NCI-H460 (cell line): Measurements from ENCODE around the gene LYPD6B. TPM values are rescaled to one million over a fixed set of nuclear protein-coding genes. Genes with fewer than 3 reads are reported as not detected.

Experiments used
- DNase-seq: peaks from one replicate; pipeline ENCODE4 v3.0.0-alpha.2; 2016; ENCODE audit warnings: low read depth; ENCODE audit errors: extremely low read depth
- total RNA-seq: library from RNA; depleted of rRNA; stranded (reverse); fragments of >200 nt; shearing (Covaris generic); gene quantifications from 2 replicates; pipeline ENCODE4 v1.2.3, GENCODE V29; 2014

Gene LYPD6B
- total RNA-seq, 1 experiment from 2014 or later, result 0.20 TPM

DNA sequence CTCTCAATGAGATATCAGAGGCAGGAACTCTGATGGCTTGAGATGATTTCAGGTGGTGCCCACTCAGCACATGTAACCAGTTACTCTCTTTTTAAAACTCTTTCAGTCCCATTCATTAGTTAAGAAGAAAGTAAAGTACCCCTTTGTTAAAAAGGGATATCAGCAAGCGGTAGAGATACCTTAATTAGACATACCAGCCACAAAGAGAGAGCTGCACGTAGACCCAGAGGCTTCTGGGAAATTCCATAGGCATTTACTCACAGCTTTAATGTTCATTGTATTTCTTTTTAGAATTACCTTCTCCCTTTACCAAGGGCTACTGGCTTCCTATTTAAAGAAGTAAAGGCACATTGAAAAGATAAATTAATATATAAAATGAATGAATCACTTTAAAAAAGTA lies 63.3 kb downstream of the LYPD6B start:
- DNase-seq, result no peak

DNA sequence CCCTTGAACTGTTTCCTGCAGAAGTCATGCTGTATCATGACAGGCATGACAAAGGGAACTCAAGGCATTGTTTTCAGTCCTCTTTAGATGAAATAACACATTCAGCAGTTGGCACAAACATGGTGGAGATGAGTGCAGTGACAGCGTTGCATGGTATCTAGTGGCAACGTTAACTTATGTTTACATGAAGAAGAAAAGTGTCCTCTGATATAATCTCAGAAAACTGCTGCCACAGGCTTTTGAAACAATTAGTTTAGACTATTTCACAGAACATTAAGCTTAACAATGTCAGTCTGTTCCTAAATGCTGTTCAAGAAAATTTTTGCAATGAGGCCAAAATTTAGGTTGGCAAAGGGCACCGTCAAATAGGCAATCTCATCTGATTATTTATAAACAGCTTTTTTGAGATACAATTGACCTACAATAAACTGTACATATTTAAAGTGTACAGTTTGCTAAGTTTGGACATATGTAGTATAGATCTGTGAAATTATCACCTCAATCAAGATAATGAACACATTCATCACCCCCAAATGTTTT lies 64.7 kb downstream of the LYPD6B start:
- no peak for DNase-seq

DNA sequence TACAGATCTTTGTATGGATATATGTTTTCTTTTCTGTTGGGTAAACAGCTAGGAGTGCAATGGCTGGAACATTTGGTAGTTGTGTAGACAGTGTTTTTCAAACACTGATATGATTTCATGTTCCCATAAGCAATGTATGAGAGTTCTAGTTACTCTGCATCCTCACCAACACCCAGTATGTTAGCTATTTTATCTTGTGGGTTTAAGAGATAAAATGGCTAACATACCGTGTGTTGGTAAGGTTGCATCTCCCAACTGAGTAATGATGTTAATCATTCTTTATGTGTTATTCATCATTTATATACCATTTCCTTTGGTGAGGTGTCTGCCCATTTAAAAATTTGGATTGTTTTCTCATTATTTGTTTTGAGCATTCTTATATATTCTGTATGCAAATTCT lies 65.7 kb downstream of the LYPD6B start:
- no peak for DNase-seq

DNA sequence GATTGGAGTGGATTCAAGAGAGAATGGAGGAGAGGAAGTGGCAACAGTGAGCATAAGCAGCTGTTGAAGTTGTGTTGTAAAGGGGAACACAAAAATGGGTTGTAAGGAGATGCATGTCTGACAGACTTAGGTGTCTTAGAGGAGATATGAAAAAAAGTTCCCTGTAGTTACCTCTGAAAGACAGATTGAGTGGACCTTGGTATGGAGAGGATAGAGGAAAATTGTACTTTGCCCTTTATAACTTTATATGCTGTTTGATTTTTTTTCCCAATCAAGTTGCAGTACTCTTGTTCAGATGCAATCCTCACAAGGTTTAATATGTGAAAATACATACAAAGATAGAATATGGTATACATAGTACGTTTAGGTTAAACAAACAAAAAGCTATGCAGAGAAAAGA lies 73.6 kb downstream of the LYPD6B start:
- DNase-seq, result no peak

DNA sequence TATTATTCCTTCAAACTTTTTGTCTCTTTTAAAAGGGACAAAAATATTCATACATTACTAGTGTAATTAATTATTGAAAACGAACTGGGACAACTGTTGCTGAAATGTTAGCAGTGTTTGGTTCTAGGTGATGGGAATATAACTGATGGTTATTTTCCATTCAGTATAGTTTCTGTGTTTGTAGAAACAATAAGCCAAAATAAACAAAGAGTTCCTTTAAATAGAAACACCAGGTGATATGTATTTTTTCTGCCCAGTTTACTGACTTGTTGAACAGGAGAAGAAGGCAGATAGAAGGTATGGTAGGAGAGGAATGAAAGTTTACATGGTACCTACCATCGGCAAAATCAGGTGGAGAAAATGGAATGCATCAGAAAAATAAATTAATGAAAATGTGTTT lies 74.2 kb downstream of the LYPD6B start:
- DNase-seq, result no peak

DNA sequence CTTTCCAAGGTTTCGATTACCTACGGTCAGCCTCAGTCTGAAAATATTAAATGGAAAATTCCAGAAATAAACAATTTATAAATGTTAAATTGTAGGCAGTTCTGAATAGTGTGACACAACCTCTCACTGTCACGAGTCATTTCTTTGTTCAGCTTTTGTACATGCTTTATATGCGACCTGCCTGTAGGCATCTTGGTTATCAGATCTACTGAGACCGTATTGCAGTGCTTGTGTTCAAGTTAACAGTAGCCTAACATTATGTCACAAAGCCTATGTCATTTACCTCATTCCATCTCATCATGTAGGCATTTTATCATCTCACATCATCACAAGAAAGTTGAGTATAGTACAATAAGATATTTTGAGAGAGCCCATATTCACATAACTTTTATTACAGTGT lies 77.3 kb downstream of the LYPD6B start:
- no peak for DNase-seq

DNA sequence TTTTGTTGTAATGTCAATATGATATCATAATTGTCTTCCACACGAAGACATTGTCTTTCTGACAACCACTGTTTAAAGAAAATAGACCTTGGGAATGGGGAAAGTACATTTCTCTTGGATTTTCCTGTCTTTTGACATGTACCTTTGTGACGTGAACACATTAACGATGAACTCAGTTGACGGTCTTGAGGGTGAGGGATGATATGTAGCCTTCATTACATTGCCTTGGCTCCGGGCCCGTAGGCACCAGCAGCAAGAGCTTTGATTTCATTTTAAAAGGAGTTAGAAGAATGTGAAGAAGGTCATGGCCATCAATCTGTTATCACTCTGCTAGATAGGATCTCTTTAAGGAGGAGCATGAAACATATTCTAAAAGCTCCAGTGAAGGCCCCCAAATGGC lies 80.9 kb downstream of the LYPD6B start:
- DNase-seq, result no peak

DNA sequence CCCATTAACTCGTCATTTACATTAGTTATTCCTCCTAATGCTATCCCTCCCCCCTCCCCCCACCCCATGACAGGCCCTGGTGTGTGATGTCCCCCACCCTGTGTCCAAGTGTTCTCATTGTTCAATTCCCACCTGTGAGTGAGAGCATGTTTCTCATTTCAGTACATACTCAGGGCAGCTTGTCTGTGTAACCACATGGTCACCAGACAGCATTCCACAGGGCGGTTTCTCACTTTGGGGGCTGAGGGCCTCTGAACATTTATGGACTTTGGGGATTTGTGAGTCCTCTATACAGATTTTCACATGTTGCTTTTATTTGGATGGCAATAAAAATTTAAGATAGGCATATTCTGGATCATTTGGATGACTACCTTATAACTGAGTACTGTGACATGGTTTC lies 84.0 kb downstream of the LYPD6B start:
- DNase-seq, result no peak

DNA sequence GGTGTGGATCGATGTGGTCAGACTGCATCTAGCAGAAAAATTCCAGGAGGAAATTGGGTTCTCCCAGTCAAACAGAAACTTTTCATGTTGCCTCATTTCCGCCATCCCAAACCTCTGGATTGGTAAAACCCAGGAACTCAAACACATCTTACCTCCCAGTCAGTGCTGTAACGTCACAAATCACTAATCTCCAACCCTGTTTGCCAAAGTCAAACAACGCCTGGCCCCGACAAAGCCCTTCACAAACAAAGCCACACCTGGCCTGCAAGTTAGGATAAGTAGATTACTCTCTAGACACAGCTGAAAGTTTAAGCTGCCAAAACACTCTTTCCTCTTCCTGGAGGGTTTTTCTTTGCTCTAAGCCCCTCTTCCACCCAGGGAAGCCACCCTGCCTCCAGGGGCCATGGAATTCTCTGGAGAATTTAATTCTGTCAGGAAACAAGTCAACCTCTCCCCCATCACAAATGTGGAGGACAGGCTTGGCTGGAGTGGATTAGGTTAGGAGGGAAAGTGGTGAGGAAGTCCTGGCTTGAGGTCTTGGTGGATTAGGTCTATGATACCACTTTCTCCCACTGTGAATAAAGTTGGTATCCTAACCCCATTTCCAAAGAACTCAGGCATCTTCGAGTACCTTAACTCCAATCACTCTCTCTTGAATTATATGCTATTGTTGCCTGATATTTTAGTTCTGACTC lies 86.7 kb downstream of the LYPD6B start:
- no peak for DNase-seq

DNA sequence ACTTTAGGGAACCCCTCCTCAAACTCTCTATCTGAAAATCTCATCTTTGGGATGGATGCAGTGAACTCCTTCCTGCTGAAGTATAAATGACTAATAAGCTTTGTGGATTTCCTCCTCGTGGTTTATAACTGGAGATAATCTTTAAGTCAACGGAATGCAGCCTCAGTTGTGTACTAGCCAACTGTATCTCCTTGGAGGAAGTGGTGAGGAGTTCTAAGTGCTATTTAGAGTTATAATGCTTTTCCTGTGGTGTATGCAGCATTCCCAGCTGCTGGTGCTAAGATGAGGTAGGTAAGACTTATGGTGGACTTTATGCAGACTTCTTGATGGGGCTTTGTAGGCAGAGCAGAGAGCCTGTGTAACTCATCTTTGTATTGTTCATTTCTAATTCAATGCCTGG lies 90.9 kb downstream of the LYPD6B start:
- DNase-seq, result no peak

DNA sequence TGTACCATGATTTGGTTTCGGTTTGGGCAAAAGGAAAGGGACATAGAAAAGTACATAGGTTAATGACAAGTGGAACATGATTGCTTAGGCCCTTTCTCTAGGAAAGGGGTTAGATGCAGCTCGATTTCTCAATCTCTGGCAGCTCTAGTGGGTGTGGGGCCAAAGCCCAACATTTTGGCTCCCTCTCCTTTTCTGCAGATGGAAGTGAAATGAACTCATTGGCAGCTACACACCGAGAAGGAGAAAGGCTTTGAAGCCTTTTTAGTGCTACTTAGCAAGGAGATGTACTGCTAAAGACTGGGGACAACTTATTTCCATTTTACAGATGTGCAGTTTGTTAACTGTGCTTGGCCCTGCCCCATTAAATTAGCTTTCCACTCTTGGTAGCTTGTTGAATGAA lies 93.8 kb downstream of the LYPD6B start:
- no peak for DNase-seq

DNA sequence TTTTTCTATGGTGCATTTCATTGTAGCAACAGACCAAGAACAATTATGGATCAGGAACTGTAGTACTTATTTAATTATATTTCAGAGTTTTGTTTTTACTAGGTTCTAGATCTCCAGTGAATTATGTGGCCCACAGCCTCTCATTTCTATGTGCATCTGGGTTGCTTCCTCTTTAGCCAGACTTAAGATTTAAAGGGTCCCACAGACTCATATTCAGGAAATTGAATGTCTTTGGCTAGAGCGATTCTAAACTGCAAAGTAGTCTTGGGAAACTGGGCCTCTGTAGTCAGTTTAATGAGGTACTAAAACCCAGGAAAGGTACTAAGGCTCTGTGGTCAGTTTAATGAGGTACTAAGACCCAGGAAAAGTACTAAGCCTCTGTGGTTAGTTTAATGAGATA lies 94.4 kb downstream of the LYPD6B start:
- DNase-seq, result no peak

DNA sequence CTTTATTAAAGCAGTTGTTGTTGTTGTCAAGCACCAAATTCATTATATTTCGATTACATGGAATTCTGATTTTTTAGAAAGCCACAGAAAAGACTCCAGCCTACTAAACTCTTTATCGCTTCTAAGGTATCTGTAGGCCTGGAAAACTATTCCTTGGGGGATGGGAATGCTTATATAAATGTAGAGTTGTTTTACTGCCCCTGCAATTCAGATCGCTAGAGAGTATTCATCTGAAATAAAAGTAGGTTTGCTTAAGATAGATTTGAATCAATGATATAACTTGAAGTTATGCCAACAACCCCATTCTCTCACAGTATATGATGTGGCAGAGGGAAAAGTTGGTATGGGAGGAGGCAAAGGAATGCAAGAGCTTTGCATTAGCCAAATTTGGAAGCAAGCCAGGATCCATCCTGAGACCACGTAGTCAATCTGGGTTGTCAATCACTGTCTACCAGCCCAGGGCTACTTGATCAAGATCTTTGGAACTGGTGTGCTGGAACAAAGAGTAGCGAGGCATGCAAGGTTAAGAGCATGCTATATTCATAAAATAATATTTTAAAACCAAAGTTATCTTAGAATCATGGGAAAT lies 95.9 kb downstream of the LYPD6B start:
- DNase-seq, result no peak

DNA sequence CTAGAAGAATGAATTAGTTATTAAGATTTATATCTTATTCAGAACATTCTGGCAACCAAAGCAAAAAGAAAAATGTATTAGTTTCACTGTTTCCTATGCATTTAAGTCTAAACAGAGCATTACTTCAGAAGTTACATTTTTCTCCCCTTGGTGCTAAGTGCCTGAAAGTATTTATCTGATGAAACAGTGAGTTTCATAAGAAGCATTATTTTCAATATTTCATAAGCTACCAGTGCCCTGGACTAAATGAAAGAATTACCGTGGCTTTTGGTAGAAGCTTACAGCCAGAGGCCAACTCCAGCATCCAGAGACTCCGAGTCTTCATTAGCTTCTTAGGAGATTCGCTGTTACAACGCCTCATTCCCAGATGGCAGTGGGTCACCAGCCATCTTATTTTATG lies 97.6 kb downstream of the LYPD6B start:
- DNase-seq, result no peak

DNA sequence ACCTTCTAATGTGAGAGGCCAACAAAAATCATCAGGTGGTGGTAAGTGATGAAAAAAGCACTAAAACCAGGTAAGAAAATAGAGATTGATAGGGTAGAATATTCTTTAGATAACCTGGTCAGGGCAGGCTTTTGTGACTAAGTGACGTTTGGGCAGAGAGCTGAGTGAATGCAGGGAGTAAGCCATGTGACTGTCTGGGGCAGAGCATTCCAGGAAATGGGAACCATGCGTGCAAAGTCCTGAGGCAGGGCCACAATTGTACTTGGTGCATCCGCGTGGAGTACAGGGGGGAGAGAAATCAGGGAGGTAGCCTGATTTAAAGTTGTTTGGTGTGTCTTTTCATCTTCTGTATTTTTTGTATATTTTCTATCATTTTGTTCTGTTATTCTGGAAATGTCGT lies 102.5 kb downstream of the LYPD6B start:
- DNase-seq, result no peak

DNA sequence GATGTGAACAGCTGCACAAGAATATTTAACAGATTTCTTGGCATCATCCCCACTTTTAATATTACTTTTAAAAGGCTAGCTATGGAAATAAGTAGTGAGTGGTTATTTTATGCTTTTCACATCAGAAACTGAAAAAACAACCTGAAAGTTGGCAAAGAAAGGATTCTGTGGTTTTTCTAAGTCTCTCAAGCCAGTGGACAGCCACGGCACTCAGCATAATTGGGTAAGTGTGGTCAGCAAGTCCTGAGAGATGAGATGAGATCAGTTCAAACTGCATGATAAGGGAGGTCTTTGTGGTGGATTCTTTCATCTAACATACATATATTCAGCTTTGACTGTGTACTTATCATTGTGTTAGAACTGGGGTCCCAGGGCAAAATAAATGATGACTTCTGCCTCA lies 105.2 kb downstream of the LYPD6B start:
- no peak for DNase-seq

DNA sequence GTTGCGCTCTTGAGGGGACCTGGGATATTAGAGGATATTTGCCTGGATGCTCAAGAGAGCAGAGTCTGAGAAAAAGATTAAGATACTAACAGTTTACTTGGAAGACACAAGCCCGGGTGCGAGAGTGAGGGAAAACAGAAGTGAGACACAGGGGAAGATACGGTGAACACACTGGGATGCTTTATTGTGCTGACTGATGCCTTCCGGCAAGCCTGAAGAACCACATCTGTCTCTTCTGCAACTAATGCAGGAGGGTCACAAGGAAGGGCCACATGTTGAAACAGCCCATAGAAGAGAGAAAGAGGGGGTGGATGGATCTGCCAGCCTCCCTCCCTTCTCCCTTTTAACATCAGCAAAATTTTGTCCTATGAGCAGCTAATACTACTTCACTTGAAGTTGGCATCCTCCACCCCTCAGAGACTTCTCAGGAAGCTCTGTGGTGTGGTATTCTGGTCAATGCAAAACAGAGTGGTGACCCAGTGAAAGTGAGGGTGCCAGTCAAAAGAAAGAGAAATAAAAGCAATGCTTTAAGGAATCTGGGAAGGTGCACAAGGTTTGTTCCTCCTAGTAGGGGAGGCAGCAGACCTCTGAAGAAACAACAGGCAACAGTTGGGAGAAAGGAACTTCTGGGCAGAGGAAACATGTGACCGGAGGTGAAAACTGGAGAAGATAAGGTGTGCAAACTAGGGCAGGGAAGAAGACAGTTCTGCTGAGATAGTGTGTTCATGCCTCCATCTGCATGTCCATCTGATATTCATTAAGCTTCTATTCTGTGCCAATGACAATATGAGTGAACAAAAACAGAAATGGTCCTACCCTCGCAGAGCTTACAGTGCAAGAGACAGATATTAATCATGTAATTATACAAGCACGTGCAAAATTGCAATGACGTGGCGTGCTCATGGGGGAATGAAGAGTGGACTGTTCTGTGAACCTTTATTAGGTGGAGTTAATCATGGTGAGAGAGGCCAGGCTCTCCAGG lies 107.1 kb downstream of the LYPD6B start:
- no peak for DNase-seq

DNA sequence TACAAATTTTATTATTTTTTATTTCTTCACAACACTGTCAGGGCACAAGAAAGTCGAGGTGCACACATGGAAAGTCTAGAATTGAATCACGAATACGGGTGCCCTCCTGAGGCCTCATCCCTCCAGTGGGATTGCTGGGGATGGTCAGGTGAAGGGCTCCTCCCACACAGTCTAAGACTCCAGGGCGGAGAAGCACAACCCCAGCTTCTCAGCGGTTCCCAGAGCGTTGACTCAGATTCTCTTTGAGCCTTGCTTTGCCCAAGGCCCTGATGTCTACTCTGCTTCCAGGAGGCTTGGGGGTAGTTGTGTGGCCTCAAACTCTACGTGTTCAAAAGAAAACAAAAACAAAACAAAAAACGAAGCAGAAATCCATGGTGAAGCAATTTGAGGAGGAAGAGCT lies 108.4 kb downstream of the LYPD6B start:
- DNase-seq, result no peak

DNA sequence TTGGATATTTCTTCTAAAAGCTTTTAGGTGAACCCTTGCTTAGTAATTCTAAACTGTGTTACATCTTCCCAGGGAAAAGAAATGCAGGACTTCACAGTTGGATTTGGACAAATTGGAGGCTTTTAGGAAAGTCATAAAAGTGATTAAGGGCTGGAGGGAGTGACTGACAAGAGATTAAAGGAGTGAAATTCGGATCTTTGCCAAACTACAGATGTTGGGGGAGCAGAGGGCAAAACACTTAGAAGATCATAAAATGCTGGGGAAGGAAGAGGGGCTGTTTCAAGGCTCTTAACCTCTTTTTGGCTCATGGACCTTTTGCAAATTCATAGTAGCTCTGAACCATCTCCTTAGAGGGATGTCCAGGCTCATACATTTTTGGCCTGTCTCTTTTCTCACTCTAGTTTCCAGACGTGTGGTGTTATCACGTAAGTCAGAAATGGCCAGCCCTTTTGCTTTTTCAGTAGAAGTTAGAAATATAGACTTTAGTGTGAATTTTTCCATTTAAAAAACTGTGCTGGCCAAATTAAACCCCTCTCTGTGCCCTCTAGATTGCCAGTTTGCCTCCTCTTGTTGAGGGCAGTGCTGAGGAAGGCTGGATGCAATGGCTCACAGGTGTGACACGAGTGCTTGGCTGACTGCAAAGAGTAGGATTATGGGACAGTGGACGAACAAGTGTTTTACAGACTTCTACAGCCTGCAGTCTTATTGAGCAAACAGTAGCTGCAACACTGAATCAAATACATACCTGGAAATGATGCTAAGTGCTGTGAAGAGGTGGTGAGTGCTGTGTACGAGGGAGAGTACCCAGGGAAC lies 109.9 kb downstream of the LYPD6B start:
- DNase-seq, result no peak

DNA sequence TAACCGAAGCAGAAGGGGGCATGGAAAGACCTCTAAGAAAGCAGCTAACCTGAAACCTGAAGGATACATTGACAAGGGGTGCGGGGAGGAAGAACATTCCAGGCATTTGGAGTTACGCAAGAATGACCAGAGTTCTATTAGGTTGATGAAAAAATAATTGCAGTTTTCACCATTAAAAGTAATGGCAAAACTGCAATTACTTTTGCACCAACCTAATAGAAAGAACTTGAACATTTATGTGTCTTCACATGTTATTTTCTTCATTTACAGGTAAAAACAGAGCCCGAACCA lies 110.5 kb downstream of the LYPD6B start:
- DNase-seq, result no peak

DNA sequence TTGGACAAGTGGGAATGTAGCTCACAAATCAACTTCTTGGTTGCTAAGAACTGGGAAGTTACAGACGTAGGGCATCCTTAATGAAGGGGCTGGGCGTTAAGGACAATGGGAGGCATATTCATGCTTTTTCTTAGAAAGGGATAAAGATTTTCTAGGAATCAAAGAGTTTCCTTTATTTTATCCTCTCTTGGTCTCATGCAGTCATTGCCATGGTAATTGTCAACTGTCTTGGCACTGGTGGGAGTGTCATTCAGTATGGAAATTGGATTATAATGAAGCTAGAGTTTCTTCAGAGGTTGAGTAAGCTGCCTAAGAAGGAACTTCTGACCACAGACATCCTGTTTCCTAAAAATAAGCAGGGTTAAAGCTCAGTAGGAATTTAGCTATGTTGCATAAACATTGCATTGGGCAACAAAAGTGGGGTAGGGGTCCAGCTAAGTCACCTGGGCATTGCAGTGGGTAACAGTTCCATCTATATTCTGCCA lies 114.0 kb downstream of the LYPD6B start:
- no peak for DNase-seq
